OCI-LY1 (cell line): Measurements from ENCODE around the gene MCF2L2.

Source experiments
- EZH2 ChIP-seq: fragments of 200-600 bp; sonication (generic), shearing (Covaris generic); IDR thresholded peaks from 2 replicates; pipeline ENCODE4 v1.8.0; 2017; ENCODE audit warnings: borderline replicate concordance, mixed run types, mild to moderate bottlenecking, antibody characterized with exemption, low read length, moderate library complexity, mixed read lengths
- TF ChIP-seq, protein P1 (sequence below): fragments of 200-600 bp; sonication (generic), shearing (Covaris generic); IDR thresholded peaks from 2 replicates; pipeline ENCODE4 v1.5.1; 2017; ENCODE audit warnings: mild to moderate bottlenecking, antibody characterized with exemption, low read length, moderate library complexity, mixed read lengths

DNA sequence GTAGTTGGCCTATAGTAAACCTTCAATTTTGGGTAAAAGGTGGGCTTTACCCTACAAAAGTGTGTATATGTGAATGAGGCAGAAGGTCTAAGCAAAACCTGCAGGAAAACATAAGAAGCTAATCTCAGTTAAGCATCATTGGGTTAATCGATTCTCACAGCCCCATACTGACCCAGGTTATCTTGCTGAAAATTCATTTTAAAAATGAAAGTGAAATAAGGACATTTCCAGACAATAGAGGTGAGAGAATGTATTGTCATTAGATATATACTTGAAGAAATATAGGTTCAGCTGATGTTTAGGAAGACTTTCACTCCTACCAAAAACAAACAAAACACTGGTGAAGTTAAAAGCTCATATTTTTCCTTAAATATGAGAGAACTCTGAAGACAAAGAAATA lies 85.6 kb downstream of the MCF2L2 start:
- TF ChIP-seq, protein P1, sequence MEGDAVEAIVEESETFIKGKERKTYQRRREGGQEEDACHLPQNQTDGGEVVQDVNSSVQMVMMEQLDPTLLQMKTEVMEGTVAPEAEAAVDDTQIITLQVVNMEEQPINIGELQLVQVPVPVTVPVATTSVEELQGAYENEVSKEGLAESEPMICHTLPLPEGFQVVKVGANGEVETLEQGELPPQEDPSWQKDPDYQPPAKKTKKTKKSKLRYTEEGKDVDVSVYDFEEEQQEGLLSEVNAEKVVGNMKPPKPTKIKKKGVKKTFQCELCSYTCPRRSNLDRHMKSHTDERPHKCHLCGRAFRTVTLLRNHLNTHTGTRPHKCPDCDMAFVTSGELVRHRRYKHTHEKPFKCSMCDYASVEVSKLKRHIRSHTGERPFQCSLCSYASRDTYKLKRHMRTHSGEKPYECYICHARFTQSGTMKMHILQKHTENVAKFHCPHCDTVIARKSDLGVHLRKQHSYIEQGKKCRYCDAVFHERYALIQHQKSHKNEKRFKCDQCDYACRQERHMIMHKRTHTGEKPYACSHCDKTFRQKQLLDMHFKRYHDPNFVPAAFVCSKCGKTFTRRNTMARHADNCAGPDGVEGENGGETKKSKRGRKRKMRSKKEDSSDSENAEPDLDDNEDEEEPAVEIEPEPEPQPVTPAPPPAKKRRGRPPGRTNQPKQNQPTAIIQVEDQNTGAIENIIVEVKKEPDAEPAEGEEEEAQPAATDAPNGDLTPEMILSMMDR, result no peak
- TF ChIP-seq EZH2, result no peak
